Esophagus muscularis mucosa (tissue), 4 donors: Measurements from ENCODE around the gene MPL. TPM values are rescaled to one million over a fixed set of nuclear protein-coding genes. Genes with fewer than 3 reads are reported as not detected.

Source experiments
- DNase-seq: peaks from one replicate; pipeline ENCODE4 v3.0.0-alpha.2; 2017; ENCODE audit errors: extremely low spot score
- H3K27ac ChIP-seq, 4 donors: fragments of 200-600 bp; sonication (generic); replicated peaks in 1 of 4; 1 replicate in 3 of 4; 2 replicates in 1 of 4; pipeline ENCODE4 v1.5.1; 2016 to 2019; ENCODE audit warnings: mild to moderate bottlenecking in 1 of 4
- H3K27me3 ChIP-seq, 4 donors: fragments of 200-600 bp; sonication (generic); one replicate each; pipeline versions ENCODE4 v1.5.1 to v1.6.0; 2016 to 2019
- H3K36me3 ChIP-seq, 4 donors: fragments of 200-600 bp; sonication (generic); one replicate each; pipeline ENCODE4 v1.5.1; 2016 to 2019
- H3K4me1 ChIP-seq, 4 donors: fragments of 200-600 bp; sonication (generic); one replicate each; pipeline ENCODE4 v1.5.1; 2016 to 2019
- H3K4me3 ChIP-seq, 4 donors: fragments of 200-600 bp; sonication (generic); 1 replicate in 2 of 4; 2 replicates in 2 of 4; pipeline ENCODE4 v1.5.1; 2016 to 2019; ENCODE audit warnings: mild to moderate bottlenecking in 4 of 4, moderate library complexity in 1 of 4
- H3K9me3 ChIP-seq, 4 donors: fragments of 200-600 bp; sonication (generic); 1 replicate in 3 of 4; 2 replicates in 1 of 4; pipeline ENCODE4 v1.5.1; 2016 to 2019
- EP300 ChIP-seq: sonication (generic); formaldehyde crosslinking; IDR thresholded peaks from one replicate; pipeline ENCODE4 v1.6.1; 2017; ENCODE audit warnings: antibody characterized with exemption
- POLR2A ChIP-seq: fragments of 450-650 bp; IDR thresholded peaks from one replicate; pipeline ENCODE4 v1.6.1; 2017; ENCODE audit warnings: antibody characterized with exemption, moderate library complexity, mild to moderate bottlenecking, low read depth
- POLR2AphosphoS5 ChIP-seq, 2 donors: sonication (generic); formaldehyde crosslinking; IDR thresholded peaks; one replicate each; pipeline ENCODE4 v1.6.1; 2017; ENCODE audit warnings: antibody characterized with exemption in 2 of 2
- WGBS: methylation state at CpG from one replicate; pipeline ENCODE4 v1.1.5; 2018; 5-methylcytosine and 5-hydroxymethylcytosine counted together
- intact Hi-C: fragments of 100-400 bp; cut with DNase I; formaldehyde crosslinking; loops from one replicate; pipeline ENCODE4 v1.15.1; 2023
- total RNA-seq, 4 donors: library from RNA; depleted of rRNA; stranded (reverse); fragments of >200 nt; gene quantifications; one replicate each; pipeline versions ENCODE4 v1.1.0 to v1.2.1, GENCODE V29; 2016
- TF ChIP-seq, protein P1 (sequence below), 3 experiments: fragments of 200-600 bp in 2 of 3; fragments of 450-650 bp in 1 of 3; sonication (generic) in 2 of 3; IDR thresholded peaks; one replicate each; pipeline ENCODE4 v1.5.1; 2017 to 2019; ENCODE audit warnings: antibody characterized with exemption in 3 of 3, mild to moderate bottlenecking in 2 of 3, moderate library complexity in 1 of 3

Gene MPL
- total RNA-seq, 4 donors from 2014 or later, result 0.13 to 0.63 TPM; not detected in 2

DNA sequence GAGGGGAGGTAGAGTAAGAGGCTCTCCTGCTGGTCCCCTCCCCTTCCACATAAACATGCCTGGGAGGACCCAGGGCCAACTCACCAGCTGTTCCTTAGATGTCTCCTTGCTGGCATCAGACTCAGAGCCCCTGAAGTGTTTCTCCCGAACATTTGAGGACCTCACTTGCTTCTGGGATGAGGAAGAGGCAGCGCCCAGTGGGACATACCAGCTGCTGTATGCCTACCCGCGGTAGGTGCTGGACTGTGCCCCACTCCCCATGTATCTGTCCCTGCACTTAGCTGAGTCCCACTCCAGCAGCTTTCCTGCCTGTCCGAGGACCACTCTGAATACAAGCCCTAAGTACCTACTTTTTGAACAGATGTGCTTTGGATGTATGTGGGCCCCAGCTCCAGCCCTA is 383 bp downstream of the MPL start:
- Histone ChIP-seq H3K4me1 (no peaks in the 10 kb centered on the region), H3K27ac (no peak overlapping the region), H3K9me3 (no peaks in the 10 kb centered on the region), H3K27me3 (no peaks in the 10 kb centered on the region), H3K4me3 (no peak overlapping the region), H3K36me3 (no peaks in the 10 kb centered on the region)
- intact Hi-C loops, result no loop called here
- WGBS, result 67% methylated on average over 2 of the region's 5 CpGs
- no peak for DNase-seq
- TF ChIP-seq, protein P1, sequence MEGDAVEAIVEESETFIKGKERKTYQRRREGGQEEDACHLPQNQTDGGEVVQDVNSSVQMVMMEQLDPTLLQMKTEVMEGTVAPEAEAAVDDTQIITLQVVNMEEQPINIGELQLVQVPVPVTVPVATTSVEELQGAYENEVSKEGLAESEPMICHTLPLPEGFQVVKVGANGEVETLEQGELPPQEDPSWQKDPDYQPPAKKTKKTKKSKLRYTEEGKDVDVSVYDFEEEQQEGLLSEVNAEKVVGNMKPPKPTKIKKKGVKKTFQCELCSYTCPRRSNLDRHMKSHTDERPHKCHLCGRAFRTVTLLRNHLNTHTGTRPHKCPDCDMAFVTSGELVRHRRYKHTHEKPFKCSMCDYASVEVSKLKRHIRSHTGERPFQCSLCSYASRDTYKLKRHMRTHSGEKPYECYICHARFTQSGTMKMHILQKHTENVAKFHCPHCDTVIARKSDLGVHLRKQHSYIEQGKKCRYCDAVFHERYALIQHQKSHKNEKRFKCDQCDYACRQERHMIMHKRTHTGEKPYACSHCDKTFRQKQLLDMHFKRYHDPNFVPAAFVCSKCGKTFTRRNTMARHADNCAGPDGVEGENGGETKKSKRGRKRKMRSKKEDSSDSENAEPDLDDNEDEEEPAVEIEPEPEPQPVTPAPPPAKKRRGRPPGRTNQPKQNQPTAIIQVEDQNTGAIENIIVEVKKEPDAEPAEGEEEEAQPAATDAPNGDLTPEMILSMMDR (IDR thresholded peaks at IDR 0.05), result no peak
- TF ChIP-seq POLR2AphosphoS5 (IDR thresholded peaks at IDR 0.05), result no peak
- no peak for TF ChIP-seq EP300
- TF ChIP-seq POLR2A, result no peak

DNA sequence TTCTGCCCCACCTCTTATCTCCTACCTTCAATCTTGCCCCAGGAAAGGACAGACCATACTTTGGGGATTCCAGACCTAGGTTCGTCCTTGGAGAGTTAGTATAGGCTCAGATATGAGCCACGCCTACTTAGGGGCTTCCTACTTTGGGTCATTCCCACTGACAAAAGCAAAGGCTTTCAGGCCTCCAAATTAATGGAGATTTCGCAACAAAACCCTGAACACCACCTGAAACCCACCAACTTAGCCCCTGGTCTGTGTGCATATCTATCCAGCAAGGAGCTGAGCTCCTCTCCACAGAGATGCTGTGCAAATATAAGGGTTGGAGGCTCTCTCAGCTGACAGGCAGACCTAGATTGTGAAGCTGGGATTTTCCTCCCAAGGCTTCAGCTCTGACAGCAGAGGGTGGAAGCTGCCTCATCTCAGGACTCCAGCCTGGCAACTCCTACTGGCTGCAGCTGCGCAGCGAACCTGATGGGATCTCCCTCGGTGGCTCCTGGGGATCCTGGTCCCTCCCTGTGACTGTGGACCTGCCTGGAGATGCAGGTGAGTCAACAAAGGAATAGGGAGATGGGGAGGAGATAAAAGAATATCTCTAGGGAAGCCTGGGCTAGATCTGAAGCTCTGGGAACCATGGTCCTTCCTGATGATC is 2.1 kb downstream of the MPL start:
- Histone ChIP-seq H3K4me3 (no peak overlapping the region), H3K4me1 (peaks cover 0 to 14% (median 0%) of the 10 kb centered on the region in 4 donors), H3K36me3 (no peaks in the 10 kb centered on the region), H3K27ac (no peak overlapping the region), H3K9me3 (no peaks in the 10 kb centered on the region), H3K27me3 (no peaks in the 10 kb centered on the region)
- intact Hi-C loops, result loop anchor here (10.0 kb wide), 1 partner anchor 105 kb away; no protein-coding TSS in a partner anchor
- DNase-seq, result no peak
- TF ChIP-seq EP300 (no peak), POLR2AphosphoS5 (IDR thresholded peaks at IDR 0.05) (no peak), POLR2A (no peak)
- TF ChIP-seq, protein P1 (IDR thresholded peaks at IDR 0.05), result no peak
- WGBS, result 92% methylated on average over 6 of the region's 6 CpGs

DNA sequence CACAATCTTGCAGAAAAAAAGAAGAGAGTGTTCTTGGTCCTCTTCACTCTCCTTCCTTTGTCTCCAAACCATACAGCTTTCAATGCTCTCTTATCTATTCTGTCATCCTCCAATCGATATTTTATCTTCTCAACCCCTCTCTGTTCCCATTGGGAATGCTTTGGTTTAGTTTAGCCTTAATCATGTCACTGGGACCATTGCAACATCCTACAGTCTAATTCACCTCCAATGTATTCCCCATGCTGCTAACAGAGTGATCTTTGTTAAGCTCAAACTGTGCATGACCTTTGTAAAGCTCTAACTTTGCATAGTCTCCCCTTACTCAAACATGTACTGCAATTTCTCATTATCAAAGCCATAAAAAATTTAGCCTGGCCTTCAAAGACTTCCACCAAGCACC is 2.9 kb downstream of the MPL start:
- no peak for DNase-seq
- no peaks in the 10 kb centered on the region for H3K9me3 ChIP-seq
- H3K27ac ChIP-seq, result no peak overlapping the region
- peaks cover 0 to 18% (median 0%) of the 10 kb centered on the region in 4 donors for H3K4me1 ChIP-seq
- H3K27me3 ChIP-seq, result no peaks in the 10 kb centered on the region
- H3K36me3 ChIP-seq, result no peaks in the 10 kb centered on the region
- TF ChIP-seq POLR2AphosphoS5 (IDR thresholded peaks at IDR 0.05), result no peak
- no peak for TF ChIP-seq POLR2A
- TF ChIP-seq, protein P1 (IDR thresholded peaks at IDR 0.05), result no peak
- TF ChIP-seq EP300, result no peak
- 82% methylated on average over 1 of the region's 1 CpG for WGBS
- intact Hi-C loops, result loop anchor here (10.0 kb wide), 1 partner anchor 106 kb away; no protein-coding TSS in a partner anchor
- no peak overlapping the region for H3K4me3 ChIP-seq

DNA sequence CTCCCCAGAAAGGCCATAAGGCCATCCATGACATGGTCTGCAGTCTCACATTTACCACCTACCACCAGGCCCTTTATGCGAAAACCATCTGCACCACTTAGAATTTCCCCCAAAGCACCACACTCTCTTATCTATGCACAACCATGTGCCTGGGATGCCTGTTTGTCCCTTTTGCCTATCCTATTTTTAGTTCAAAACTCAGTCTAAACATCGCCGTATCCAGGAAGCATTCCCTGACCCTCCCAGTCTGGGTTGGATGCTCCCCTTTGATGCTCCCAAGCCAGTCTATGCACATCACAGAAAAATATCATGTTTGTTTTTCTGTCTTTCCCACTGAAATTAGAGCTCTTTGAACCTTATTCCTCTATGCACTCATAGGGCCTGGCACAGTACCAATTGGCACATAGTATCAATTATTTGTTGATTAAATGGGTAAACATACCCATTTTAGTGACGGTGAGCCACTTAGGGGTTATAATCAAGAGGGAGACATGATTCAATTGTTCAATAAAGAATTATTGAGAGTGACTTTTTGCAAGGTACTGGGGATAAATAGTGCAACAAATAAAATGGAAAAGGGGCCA is 6.7 kb downstream of the MPL start:
- H3K27me3 ChIP-seq, result no peaks in the 10 kb centered on the region
- intact Hi-C loops, result loop anchor here (10.0 kb wide), 1 partner anchor 110 kb away; no protein-coding TSS in a partner anchor
- DNase-seq, result no peak
- WGBS, result 67% methylated on average over 4 of the region's 4 CpGs
- peaks cover 12 to 39% (median 13%) of the 10 kb centered on the region in 4 donors for H3K4me1 ChIP-seq
- H3K4me3 ChIP-seq, result no peak overlapping the region
- TF ChIP-seq EP300 (no peak), POLR2A (no peak), POLR2AphosphoS5 (IDR thresholded peaks at IDR 0.05) (no peak)
- TF ChIP-seq, protein P1 (IDR thresholded peaks at IDR 0.05), result no peak
- no peaks in the 10 kb centered on the region for H3K9me3 ChIP-seq
- H3K27ac ChIP-seq, result no peak overlapping the region
- H3K36me3 ChIP-seq, result no peaks in the 10 kb centered on the region
